K562 (cell line): Measurements from ENCODE around the gene CCL15.

Experiments used
- JUNB ChIP-seq: fragments of 450-650 bp; formaldehyde crosslinking; conservative IDR thresholded peaks from 2 replicates; pipeline ENCODE4 v1.4.0; 2020; ENCODE audit warnings: mild to moderate bottlenecking
- MAZ ChIP-seq, 2 experiments: fragments of 450-650 bp in 1 of 2; sonication (generic) in 1 of 2; formaldehyde crosslinking; IDR thresholded peaks in 1 of 2; conservative IDR thresholded peaks in 1 of 2; 2 replicates each; pipeline versions ENCODE4 v1.4.0 to v1.5.0; 2020; ENCODE audit warnings: mild to moderate bottlenecking in 1 of 2, missing genetic modification reagents in 1 of 2
- TF ChIP-seq, protein P1 (sequence below): fragments of 250-450 bp; sonication (Bioruptor Pico); IDR thresholded peaks from 2 replicates; pipeline ENCODE4 v1.4.0; 2020; ENCODE audit warnings: mild to moderate bottlenecking, moderate library complexity
- TF ChIP-seq, protein P2 (sequence below), 2 experiments: fragments of 450-650 bp; formaldehyde crosslinking in 1 of 2; IDR thresholded peaks; 2 replicates each; pipeline versions ENCODE4 v1.4.0 to v1.6.1; 2014 to 2020; ENCODE audit warnings: mild to moderate bottlenecking in 2 of 2, borderline replicate concordance in 1 of 2, low read depth in 1 of 2

DNA sequence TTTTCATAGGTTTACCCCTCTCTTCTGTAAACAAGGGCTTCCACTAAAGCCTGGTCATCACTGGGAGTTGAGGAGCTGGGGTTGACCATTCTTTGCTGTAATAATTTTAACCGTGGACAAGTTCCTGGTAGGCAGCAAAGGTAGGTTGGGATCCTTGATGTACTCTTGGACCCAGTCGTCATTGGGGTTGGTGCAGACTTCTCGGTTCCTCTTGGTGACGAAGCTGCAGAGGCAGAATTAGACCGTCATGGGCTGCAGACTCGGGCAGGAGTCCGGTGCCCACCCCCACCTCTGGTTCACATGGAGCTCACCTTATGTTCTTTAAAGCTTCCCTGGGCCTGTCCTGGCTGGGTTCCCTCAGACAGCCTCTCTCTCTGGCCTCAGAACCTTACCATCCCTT, 23.8 kb downstream of the CCL15 start:
- TF ChIP-seq MAZ (CRISPR knock-in tag; conservative IDR thresholded peaks at IDR 0.05 in 1 of 2, IDR thresholded peaks at IDR 0.05 in 1 of 2) (no peak), JUNB (no peak)
- TF ChIP-seq, protein P1, sequence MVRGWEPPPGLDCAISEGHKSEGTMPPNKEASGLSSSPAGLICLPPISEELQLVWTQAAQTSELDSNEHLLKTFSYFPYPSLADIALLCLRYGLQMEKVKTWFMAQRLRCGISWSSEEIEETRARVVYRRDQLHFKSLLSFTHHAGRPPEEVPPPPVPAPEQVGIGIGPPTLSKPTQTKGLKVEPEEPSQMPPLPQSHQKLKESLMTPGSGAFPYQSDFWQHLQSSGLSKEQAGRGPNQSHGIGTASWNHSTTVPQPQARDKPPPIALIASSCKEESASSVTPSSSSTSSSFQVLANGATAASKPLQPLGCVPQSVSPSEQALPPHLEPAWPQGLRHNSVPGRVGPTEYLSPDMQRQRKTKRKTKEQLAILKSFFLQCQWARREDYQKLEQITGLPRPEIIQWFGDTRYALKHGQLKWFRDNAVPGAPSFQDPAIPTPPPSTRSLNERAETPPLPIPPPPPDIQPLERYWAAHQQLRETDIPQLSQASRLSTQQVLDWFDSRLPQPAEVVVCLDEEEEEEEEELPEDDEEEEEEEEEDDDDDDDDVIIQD = no peak
- TF ChIP-seq, protein P2, sequence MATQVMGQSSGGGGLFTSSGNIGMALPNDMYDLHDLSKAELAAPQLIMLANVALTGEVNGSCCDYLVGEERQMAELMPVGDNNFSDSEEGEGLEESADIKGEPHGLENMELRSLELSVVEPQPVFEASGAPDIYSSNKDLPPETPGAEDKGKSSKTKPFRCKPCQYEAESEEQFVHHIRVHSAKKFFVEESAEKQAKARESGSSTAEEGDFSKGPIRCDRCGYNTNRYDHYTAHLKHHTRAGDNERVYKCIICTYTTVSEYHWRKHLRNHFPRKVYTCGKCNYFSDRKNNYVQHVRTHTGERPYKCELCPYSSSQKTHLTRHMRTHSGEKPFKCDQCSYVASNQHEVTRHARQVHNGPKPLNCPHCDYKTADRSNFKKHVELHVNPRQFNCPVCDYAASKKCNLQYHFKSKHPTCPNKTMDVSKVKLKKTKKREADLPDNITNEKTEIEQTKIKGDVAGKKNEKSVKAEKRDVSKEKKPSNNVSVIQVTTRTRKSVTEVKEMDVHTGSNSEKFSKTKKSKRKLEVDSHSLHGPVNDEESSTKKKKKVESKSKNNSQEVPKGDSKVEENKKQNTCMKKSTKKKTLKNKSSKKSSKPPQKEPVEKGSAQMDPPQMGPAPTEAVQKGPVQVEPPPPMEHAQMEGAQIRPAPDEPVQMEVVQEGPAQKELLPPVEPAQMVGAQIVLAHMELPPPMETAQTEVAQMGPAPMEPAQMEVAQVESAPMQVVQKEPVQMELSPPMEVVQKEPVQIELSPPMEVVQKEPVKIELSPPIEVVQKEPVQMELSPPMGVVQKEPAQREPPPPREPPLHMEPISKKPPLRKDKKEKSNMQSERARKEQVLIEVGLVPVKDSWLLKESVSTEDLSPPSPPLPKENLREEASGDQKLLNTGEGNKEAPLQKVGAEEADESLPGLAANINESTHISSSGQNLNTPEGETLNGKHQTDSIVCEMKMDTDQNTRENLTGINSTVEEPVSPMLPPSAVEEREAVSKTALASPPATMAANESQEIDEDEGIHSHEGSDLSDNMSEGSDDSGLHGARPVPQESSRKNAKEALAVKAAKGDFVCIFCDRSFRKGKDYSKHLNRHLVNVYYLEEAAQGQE (IDR thresholded peaks at IDR 0.05; ENCODE audit: borderline replicate concordance) = no peak
- TF ChIP-seq, protein P2 (CRISPR knock-in tag; IDR thresholded peaks at IDR 0.05; ENCODE audit: low read depth) = no peak
